PC-3 (cell line): ENCODE results near the gene USH1G. TPM values are rescaled to one million over a fixed set of nuclear protein-coding genes. Genes with fewer than 3 reads are reported as not detected.
"Not testable (repeated sequence)": the region's sequence is repeated elsewhere in the genome, so short reads cannot be mapped to it uniquely, and the experiment has no call there.

Experiments used
- ATAC-seq: fragments of 200-7000 bp; cut with Tn5 transposase; 2 replicates; pipeline ENCODE4 v1.9.1; 2020; ENCODE audit warnings: mild to moderate bottlenecking, moderate library complexity
- BruUV-seq: library from RNA; stranded (reverse); fragments of 400-500 nt; replicated peaks from 2 replicates; lab custom pipeline; 2021; lab: Mats Ljungman, UMichigan
- CTCF ChIA-PET: fragments of 300-600 bp; sonication (Branson Sonifier 250); formaldehyde crosslinking; loops from one replicate; lab custom pipeline; 2022; ENCODE audit warnings: antibody characterized with exemption; lab: Charles Lee
- POLR2A ChIA-PET: fragments of 300-600 bp; sonication (Branson Sonifier 250); formaldehyde crosslinking; loops from one replicate; lab custom pipeline; 2022; ENCODE audit warnings: antibody characterized with exemption; ENCODE audit not compliant: unreplicated experiment; lab: Charles Lee
- DNase-seq: peaks from one replicate; pipeline ENCODE4 v3.0.0-alpha.2; 2015
- H2AFZ ChIP-seq: fragments of 300-600 bp; sonication (generic); 2 replicates; pipeline ENCODE4 v1.6.0; 2016; ENCODE audit warnings: antibody characterized with exemption, low read length
- H3F3A ChIP-seq: fragments of 300-600 bp; sonication (generic); one replicate; pipeline ENCODE4 v1.6.0; 2017; ENCODE audit warnings: antibody characterized with exemption, low read length, control low read depth, mild to moderate bottlenecking; ENCODE audit not compliant: unreplicated experiment
- H3K27ac ChIP-seq: fragments of 300-600 bp; sonication (generic); 2 replicates; pipeline ENCODE4 v1.5.1; 2016; ENCODE audit warnings: mild to moderate bottlenecking, low read length
- H3K27me3 ChIP-seq: fragments of 300-600 bp; sonication (generic); 2 replicates; pipeline ENCODE4 v1.6.1; 2016; ENCODE audit warnings: low read length, mixed read lengths
- H3K36me3 ChIP-seq: fragments of 300-600 bp; sonication (generic); 2 replicates; pipeline ENCODE4 v1.6.1; 2016; ENCODE audit warnings: low read depth, mixed run types, low read length, mixed read lengths
- H3K4me1 ChIP-seq: fragments of 300-600 bp; sonication (generic); 2 replicates; pipeline ENCODE4 v1.5.1; 2016; ENCODE audit warnings: low read length; ENCODE audit not compliant: insufficient read depth
- H3K4me2 ChIP-seq: fragments of 300-600 bp; sonication (generic); 2 replicates; pipeline ENCODE4 v1.6.0; 2016; ENCODE audit warnings: low read length
- H3K4me3 ChIP-seq: fragments of 300-600 bp; sonication (generic); 2 replicates; pipeline ENCODE4 v1.5.1; 2016; ENCODE audit warnings: mild to moderate bottlenecking, low read length, mixed read lengths
- H3K79me2 ChIP-seq: fragments of 300-600 bp; sonication (generic); 2 replicates; pipeline ENCODE4 v1.6.1; 2017; ENCODE audit warnings: low read length, mixed read lengths
- H3K9ac ChIP-seq: fragments of 300-600 bp; sonication (generic); 2 replicates; pipeline ENCODE4 v1.6.0; 2016; ENCODE audit warnings: mild to moderate bottlenecking, low read length
- H3K9me2 ChIP-seq: fragments of 300-600 bp; sonication (generic); replicated peaks from 2 replicates; pipeline ENCODE4 v1.6.1; 2016; ENCODE audit warnings: mixed run types, low read length, mixed read lengths
- H3K9me3 ChIP-seq: fragments of 300-600 bp; sonication (generic); 2 replicates; pipeline ENCODE4 v1.6.1; 2016; ENCODE audit warnings: low read length, mixed read lengths
- H4K20me1 ChIP-seq: fragments of 300-600 bp; sonication (generic); 2 replicates; pipeline ENCODE4 v1.6.1; 2016; ENCODE audit warnings: low read length, mixed read lengths
- EZH2 ChIP-seq: fragments of 300-600 bp; sonication (generic); IDR thresholded peaks from one replicate; pipeline ENCODE4 v1.6.1; 2017; ENCODE audit warnings: antibody characterized with exemption, mild to moderate bottlenecking, low read length; ENCODE audit not compliant: unreplicated experiment
- EZH2phosphoT487 ChIP-seq: fragments of 300-600 bp; sonication (generic); IDR thresholded peaks from 2 replicates; pipeline ENCODE4 v1.6.1; 2018; ENCODE audit warnings: mild to moderate bottlenecking, antibody characterized with exemption, low read length, borderline replicate concordance
- intact Hi-C: fragments of 100-400 bp; cut with micrococcal nuclease; formaldehyde crosslinking; loops from 2 replicates; pipeline ENCODE4 v1.9.0; 2023
- total RNA-seq: library from RNA; depleted of rRNA; stranded (reverse); fragments of >200 nt; gene quantifications from 2 replicates; pipeline ENCODE4 v1.2.3, GENCODE V29; 2014
- TF ChIP-seq, protein P1 (sequence below): fragments of 300-600 bp; sonication (generic); conservative IDR thresholded peaks from 2 replicates; pipeline ENCODE4 v1.5.1; 2017; ENCODE audit warnings: antibody characterized with exemption, low read depth, mild to moderate bottlenecking, low read length

Gene USH1G
- total RNA-seq, 1 experiment from 2014 or later = 0.04 TPM

DNA sequence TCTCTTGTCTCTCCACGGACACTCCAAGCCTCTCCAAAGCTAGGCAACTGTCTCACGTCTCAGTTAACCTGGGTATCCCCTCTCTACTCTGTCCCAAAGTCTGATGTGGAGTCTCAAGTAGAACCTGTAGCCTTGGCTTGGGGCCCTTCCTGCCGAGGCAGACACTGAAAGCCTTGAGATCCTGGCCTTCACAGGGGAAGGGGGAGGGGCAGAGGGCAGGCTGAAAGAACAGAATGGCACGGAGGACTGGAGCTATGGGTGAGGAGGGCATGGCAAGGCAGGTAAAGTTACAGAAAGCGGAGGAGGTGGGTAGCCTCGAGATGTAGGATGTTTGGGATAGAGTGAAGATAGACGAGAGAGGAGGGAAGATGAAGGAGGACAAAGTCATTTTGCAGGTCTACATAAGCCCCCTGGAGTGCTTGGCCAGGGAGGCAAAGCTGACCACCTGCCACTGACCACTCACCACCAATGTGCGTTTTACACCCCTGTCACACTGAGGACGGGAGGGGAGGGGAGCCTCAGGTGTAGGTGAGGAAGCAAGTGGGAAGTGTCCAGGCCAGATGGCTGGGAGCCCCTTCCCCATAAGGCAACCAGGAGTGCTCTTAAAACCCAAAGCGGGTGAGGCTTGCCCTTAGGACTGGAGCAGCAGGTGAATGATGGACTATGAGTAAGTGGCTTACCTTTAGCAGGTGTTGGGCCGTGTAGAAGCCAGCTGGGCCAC is 51.5 kb downstream of the USH1G start:
- 0 out of 2 replicates have a peak, but pooled peaks cover 3% of the 10 kb centered on the region for H3K79me2 ChIP-seq
- TF ChIP-seq, protein P1, sequence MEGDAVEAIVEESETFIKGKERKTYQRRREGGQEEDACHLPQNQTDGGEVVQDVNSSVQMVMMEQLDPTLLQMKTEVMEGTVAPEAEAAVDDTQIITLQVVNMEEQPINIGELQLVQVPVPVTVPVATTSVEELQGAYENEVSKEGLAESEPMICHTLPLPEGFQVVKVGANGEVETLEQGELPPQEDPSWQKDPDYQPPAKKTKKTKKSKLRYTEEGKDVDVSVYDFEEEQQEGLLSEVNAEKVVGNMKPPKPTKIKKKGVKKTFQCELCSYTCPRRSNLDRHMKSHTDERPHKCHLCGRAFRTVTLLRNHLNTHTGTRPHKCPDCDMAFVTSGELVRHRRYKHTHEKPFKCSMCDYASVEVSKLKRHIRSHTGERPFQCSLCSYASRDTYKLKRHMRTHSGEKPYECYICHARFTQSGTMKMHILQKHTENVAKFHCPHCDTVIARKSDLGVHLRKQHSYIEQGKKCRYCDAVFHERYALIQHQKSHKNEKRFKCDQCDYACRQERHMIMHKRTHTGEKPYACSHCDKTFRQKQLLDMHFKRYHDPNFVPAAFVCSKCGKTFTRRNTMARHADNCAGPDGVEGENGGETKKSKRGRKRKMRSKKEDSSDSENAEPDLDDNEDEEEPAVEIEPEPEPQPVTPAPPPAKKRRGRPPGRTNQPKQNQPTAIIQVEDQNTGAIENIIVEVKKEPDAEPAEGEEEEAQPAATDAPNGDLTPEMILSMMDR = no peak
- TF ChIP-seq EZH2 (no peak), EZH2phosphoT487 (no peak)
- no peak overlapping the region for H2AFZ ChIP-seq
- H3K9me2 ChIP-seq = no peaks in the 10 kb centered on the region
- no peaks in the 10 kb centered on the region for H4K20me1 ChIP-seq
- DNase-seq = no peak
- no peaks in the 10 kb centered on the region for H3K9me3 ChIP-seq
- POLR2A ChIA-PET = no interaction called here
- no peak overlapping the region for H3K9ac ChIP-seq
- no peak overlapping the region for H3K27ac ChIP-seq
- no peaks in the 10 kb centered on the region for H3F3A ChIP-seq
- intact Hi-C loops = no loop called here
- H3K36me3 ChIP-seq = no peaks in the 10 kb centered on the region
- peak overlapping the region; percentile 100 for H3K4me2 ChIP-seq
- peak overlapping the region; percentile 97 for H3K4me3 ChIP-seq
- BruUV-seq = no TSS peak
- CTCF ChIA-PET = no interaction called here
- ATAC-seq = no peak
- peaks cover 19% of the 10 kb centered on the region for H3K4me1 ChIP-seq
- H3K27me3 ChIP-seq = no peaks in the 10 kb centered on the region

DNA sequence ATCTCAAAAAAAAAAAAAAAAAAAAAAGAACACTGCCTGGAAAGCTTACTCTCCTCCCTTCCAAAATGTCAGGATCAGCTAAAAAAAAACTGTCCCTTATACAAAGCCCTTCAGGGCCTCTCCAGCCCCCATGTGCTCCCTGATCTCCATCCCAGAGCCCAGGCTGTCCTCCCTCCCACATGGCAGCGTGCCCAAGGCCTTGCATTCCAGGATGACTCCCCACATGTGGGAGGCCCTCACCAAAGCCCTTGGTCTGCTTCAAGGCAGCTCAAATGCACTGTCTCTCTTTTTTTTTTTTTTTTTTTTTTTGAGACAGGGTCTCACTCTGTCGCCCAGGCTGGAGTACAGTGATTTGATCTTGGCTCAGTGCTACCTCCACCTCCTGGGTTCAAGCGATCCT is 52.5 kb downstream of the USH1G start:
- intact Hi-C loops = no loop called here
- Histone ChIP-seq H3K4me1 (peaks cover 19% of the 10 kb centered on the region), H4K20me1 (no peaks in the 10 kb centered on the region), H3K27ac (no peak overlapping the region), H3K9me3 (no peaks in the 10 kb centered on the region), H3K4me3 (no peak overlapping the region), H3K36me3 (no peaks in the 10 kb centered on the region), H3K9ac (no peak overlapping the region), H3K27me3 (no peaks in the 10 kb centered on the region), H3K4me2 (no peak overlapping the region), H3F3A (no peaks in the 10 kb centered on the region), H3K79me2 (0 out of 2 replicates have a peak, but pooled peaks cover 3% of the 10 kb centered on the region), H2AFZ (no peak overlapping the region), H3K9me2 (no peaks in the 10 kb centered on the region)
- BruUV-seq = no TSS peak
- ATAC-seq (no peak), DNase-seq (peak; percentile 37)
- ChIA-PET CTCF (no interaction called here), POLR2A (no interaction called here)
- TF ChIP-seq EZH2phosphoT487 (no peak), EZH2 (no peak)
- TF ChIP-seq, protein P1 = no peak

DNA sequence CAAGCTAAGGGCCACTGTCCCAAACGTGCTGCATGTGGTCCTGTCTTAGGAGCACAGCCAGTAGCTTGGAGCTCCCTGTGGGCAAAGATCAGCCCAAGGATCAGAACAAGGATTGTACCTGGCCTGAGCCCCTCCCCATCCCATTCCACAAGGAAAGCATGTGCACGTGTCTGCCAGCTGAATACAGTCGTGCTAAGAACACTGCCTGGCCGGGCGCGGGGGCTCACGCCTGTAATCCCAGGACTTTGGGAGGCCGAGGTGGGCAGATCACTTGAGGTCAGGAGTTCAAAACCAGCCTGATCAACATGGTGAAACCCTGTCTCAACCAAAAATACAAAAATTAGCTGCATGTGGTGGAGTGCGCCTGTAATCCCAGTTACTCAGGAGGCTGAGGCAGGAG is 53.0 kb downstream of the USH1G start:
- H4K20me1 ChIP-seq, H3K79me2 ChIP-seq, H3F3A ChIP-seq, H3K9ac ChIP-seq, BruUV-seq, intact Hi-C loops, H3K4me2 ChIP-seq, H3K4me3 ChIP-seq, ATAC-seq, H2AFZ ChIP-seq, H3K27ac ChIP-seq, DNase-seq, H3K27me3 ChIP-seq, POLR2A ChIA-PET, H3K9me2 ChIP-seq, H3K36me3 ChIP-seq, CTCF ChIA-PET, H3K9me3 ChIP-seq: not testable (repeated sequence)
- peaks cover 19% of the 10 kb centered on the region for H3K4me1 ChIP-seq
